Ishikawa (cell line): ENCODE measurements around the gene TBC1D5.

ENCODE experiments used
- CEBPB ChIP-seq: IDR thresholded peaks from 2 replicates; pipeline ENCODE4 v1.6.1; 2012
- CREB1 ChIP-seq: IDR thresholded peaks from 2 replicates; pipeline ENCODE4 v1.6.1; 2012; ENCODE audit warnings: low read depth
- EGR1 ChIP-seq: IDR thresholded peaks from 2 replicates; pipeline ENCODE4 v1.6.1; 2012
- EP300 ChIP-seq: IDR thresholded peaks from 2 replicates; pipeline ENCODE4 v1.6.1; 2012; ENCODE audit warnings: borderline replicate concordance
- FOXM1 ChIP-seq: IDR thresholded peaks from 2 replicates; pipeline ENCODE4 v1.6.1; 2012; ENCODE audit warnings: low read depth, borderline replicate concordance
- NFIC ChIP-seq: IDR thresholded peaks from 2 replicates; pipeline ENCODE4 v1.6.1; 2012
- RAD21 ChIP-seq: IDR thresholded peaks from 2 replicates; pipeline ENCODE4 v1.6.1; 2012; ENCODE audit warnings: low read depth
- TAF1 ChIP-seq: IDR thresholded peaks from 2 replicates; pipeline ENCODE4 v1.6.1; 2012; ENCODE audit warnings: low read depth, mild to moderate bottlenecking
- TCF12 ChIP-seq: IDR thresholded peaks from 2 replicates; pipeline ENCODE4 v1.6.1; 2012; ENCODE audit warnings: low read depth
- TEAD4 ChIP-seq: IDR thresholded peaks from 2 replicates; pipeline ENCODE4 v1.6.1; 2012
- YY1 ChIP-seq: IDR thresholded peaks from 2 replicates; pipeline ENCODE4 v1.6.1; 2012; ENCODE audit warnings: low read depth
- ZBTB7A ChIP-seq: IDR thresholded peaks from 2 replicates; pipeline ENCODE4 v1.6.1; 2012; ENCODE audit warnings: low read depth
- TF ChIP-seq, protein P1 (sequence below): IDR thresholded peaks from 2 replicates; pipeline ENCODE4 v1.6.1; 2012
- TF ChIP-seq, protein P2 (sequence below): IDR thresholded peaks from 2 replicates; pipeline ENCODE4 v1.6.1; 2012; ENCODE audit warnings: low read depth, mild to moderate bottlenecking
- TF ChIP-seq, protein P3 (sequence below): IDR thresholded peaks from 2 replicates; pipeline ENCODE4 v1.6.1; 2012

Gene TBC1D5

DNA sequence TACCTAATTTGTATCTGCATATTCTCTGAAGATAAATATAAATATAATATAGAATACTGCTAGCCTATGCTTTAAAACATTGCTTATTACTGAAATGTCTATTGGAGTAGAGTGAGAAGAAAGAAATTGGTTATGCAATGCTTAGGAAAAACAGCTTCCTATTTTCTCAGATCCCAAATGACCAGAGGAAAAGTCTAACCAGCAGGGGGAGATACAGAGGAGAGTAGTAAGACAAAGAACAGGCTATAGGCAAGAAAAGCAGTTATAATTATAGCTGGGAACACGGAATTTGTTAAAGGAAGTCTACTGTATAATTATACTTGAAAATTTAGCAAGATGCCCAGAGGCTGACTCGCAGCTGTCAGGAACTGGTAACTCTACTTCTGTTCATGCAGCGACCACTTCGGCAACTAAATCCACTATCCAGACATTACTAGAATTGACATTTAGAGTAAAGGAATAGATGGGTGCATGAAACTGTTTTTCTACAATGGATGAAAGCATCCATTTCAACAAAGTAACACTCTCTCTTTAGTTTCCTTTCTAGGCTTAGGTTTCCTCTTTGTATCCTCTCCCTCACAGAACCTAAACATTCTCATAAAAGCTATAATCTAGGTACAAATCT, 97.2 kb downstream of the TBC1D5 start:
- TF ChIP-seq, protein P1, sequence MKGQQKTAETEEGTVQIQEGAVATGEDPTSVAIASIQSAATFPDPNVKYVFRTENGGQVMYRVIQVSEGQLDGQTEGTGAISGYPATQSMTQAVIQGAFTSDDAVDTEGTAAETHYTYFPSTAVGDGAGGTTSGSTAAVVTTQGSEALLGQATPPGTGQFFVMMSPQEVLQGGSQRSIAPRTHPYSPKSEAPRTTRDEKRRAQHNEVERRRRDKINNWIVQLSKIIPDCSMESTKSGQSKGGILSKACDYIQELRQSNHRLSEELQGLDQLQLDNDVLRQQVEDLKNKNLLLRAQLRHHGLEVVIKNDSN = no peak
- TF ChIP-seq NFIC (no peak), RAD21 (peak; percentile 55), CREB1 (no peak), EGR1 (no peak), TCF12 (no peak), FOXM1 (no peak), CEBPB (peak; percentile 60), EP300 (no peak), YY1 (no peak), ZBTB7A (no peak)

DNA sequence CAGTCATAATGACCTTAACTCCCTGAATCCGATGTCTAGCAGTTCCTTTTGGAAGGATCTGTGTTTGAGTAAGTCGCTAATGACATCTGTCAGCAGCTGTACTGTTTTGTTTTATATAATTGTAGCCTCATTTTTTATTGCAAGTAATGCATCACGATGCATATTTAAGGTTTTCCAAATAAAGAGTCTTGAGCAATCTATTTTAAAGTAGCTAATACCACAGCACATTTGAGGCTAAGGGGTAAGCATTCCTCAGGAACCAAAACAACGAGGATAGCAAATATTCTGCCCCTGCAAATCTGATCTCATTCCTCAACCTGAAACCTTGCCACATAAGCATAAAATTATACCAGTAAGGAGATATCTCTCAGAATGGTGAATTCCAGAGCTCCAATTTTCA, 98.7 kb downstream of the TBC1D5 start:
- TF ChIP-seq EP300 (no peak), EGR1 (no peak), TCF12 (no peak), ZBTB7A (no peak), TAF1 (no peak)
- TF ChIP-seq, protein P2, sequence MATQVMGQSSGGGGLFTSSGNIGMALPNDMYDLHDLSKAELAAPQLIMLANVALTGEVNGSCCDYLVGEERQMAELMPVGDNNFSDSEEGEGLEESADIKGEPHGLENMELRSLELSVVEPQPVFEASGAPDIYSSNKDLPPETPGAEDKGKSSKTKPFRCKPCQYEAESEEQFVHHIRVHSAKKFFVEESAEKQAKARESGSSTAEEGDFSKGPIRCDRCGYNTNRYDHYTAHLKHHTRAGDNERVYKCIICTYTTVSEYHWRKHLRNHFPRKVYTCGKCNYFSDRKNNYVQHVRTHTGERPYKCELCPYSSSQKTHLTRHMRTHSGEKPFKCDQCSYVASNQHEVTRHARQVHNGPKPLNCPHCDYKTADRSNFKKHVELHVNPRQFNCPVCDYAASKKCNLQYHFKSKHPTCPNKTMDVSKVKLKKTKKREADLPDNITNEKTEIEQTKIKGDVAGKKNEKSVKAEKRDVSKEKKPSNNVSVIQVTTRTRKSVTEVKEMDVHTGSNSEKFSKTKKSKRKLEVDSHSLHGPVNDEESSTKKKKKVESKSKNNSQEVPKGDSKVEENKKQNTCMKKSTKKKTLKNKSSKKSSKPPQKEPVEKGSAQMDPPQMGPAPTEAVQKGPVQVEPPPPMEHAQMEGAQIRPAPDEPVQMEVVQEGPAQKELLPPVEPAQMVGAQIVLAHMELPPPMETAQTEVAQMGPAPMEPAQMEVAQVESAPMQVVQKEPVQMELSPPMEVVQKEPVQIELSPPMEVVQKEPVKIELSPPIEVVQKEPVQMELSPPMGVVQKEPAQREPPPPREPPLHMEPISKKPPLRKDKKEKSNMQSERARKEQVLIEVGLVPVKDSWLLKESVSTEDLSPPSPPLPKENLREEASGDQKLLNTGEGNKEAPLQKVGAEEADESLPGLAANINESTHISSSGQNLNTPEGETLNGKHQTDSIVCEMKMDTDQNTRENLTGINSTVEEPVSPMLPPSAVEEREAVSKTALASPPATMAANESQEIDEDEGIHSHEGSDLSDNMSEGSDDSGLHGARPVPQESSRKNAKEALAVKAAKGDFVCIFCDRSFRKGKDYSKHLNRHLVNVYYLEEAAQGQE = no peak

DNA sequence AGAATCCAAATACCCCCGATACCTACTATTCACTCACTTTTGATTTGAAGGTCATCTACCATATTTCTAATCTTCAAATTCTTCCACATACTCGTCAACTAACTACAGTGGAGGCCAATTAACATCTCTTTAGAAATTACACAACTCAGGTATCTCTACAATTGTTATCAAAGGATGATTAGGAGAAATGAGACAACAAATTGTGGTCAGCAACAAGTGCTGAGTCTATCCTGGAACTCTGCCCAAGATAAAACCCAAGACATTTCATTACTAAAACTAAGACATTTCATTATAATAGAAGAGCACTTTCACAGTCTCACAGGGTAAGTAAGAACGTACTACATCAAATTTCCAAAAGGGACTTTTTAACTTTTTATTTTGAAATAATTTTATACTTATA, 100.0 kb downstream of the TBC1D5 start:
- TF ChIP-seq YY1 (no peak), TAF1 (no peak), ZBTB7A (no peak), FOXM1 (no peak)
- TF ChIP-seq, protein P3, sequence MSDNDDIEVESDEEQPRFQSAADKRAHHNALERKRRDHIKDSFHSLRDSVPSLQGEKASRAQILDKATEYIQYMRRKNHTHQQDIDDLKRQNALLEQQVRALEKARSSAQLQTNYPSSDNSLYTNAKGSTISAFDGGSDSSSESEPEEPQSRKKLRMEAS = no peak
- TF ChIP-seq, protein P1 = no peak

DNA sequence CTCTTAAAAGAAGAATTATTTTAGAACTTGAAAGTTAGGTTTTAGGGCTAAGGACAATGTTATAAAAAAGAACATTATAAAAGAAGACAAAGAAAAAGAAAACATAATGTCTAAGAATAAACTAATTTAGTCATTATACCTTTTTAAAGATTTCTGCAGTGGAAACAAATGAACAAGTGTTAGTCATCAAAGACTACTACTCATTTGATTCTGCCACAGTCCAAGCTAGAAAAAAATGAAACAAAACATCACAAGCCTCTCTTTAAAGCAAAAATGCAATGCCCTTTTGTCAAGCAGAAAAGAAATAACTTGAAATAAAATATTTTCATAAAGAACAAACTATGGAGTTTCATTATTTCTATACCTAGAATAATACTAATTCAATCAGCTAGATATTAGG, 102.0 kb downstream of the TBC1D5 start:
- TF ChIP-seq NFIC = no peak
- no peak for TF ChIP-seq TAF1
- TF ChIP-seq, protein P1 = no peak
- TF ChIP-seq FOXM1 = no peak
- no peak for TF ChIP-seq TEAD4
- no peak for TF ChIP-seq EGR1
- TF ChIP-seq YY1 = no peak
- no peak for TF ChIP-seq TCF12
- TF ChIP-seq, protein P2 = no peak
- TF ChIP-seq CREB1 = no peak
- no peak for TF ChIP-seq RAD21
- TF ChIP-seq ZBTB7A = no peak
- TF ChIP-seq, protein P3 = no peak

DNA sequence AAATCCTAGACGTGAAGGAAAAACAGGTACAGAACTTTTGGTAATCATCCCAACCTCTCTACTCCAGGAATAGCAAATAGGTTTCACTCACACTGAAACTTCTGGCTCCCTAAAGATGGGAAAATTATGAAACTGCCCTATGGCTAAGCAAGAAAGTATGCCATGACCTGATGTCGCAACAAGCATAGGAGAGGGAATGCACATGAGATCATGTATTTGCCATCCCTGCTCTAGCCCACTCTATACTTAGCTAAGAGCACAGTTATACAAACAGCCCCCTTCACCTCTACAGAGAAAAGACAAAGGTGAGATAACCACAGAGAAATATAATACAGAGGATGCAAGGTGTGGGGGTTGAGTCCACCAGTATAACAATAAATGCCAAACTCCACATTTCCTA, 102.7 kb downstream of the TBC1D5 start:
- TF ChIP-seq, protein P3 = no peak
- peak; percentile 95 for TF ChIP-seq CEBPB

DNA sequence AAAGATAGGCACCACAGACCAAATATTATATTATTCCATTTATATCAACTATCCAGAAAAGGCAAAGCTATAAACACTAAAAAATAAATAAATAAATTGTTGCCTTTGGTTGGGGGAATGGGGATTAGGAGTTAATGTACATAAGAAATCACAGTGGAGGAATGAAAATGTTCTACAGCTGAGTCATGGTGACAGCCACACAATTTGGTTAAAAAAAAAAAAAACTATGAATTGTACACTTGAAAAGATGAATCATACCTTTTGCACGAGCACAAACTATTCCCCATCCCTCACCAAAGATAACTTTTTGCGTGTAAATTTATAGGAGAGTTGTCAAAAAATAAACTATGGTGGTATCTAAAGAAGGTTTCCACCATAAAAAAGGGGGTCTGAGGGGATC, 103.2 kb downstream of the TBC1D5 start:
- no peak for TF ChIP-seq TCF12
- TF ChIP-seq, protein P1 = no peak
- no peak for TF ChIP-seq NFIC
